ENCODE data around the gene MITD1. TPM values are rescaled to one million over a fixed set of nuclear protein-coding genes. Genes with fewer than 3 reads are reported as not detected.

Gene MITD1
- total RNA-seq, result 22.3 and 24.2 TPM in 2 replicates

DNA sequence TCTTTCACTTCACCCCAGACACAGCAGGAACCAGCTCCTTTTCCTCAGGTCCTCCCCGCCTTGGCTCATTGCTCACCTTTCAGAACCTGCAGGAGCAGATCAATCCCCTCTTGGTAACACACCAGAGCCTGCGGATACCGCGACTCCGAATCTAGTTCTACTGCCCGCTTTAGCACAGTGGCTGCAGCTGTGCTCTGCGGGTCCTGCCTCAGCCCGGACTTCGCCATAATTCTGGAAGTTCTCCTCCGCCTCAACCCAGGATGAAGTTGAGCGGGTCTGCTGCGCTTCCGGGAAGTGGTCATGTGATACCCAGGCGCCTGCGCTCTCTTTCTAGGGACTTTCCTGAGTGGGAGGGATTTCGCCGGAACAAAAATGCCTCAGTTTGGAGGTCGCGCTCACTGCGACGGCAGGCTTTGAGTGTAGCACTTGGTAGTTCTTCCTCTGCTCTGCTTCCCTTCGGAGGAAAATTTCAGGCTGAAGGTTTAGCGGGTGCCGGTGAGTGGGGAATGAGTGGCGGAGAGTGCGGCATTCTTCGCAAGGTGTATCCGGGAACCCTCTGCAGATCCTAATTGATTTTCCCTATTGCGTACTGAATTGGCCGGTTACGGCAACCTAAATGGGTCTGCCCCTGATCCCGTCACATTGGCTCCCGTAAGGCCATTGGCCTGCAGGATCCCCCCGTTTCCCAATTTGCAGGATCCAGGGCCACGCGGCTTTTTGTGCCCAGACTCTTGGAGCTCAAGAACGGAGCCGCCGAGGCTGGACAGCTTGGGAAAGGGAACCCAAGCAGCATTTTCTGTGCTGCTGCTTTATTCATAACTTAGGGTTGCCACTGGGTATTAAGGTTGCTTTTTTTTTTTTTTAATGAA, at the start of gene MITD1, which contains the start of gene MRPL30:
TSS of gene MITD1 (minus strand) at position 304 of the 869 bp plus-strand sequence. CDS start at position 227, 77 bp downstream.
TSS of gene MRPL30 (plus strand) at position 430 of the 869 bp plus-strand sequence. CDS start 5,020 bp downstream, outside the sequence.

GRCh38 chr2:99154643-99155536, 26.0 kb downstream of the MITD1 start, which contains the start of the genes LIPT1 and TSGA10:
Gene LIPT1, plus strand, starts transcription at chr2:99154967. Its CDS starts 6,991 bp downstream, at chr2:99161958.
Gene TSGA10, minus strand, starts transcription at chr2:99154942. Its CDS starts 45,503 bp downstream, at chr2:99109439.

GRCh38 chr2:99141110-99142108, 39.4 kb downstream of the MITD1 start, which contains the start of gene C2orf15:
Gene C2orf15, plus strand, starts transcription at chr2:99141707. Its CDS starts 8,852 bp downstream, at chr2:99150559.

Other genes with a start within 250 kb of the MITD1 start
- 0.12 and 0.13 TPM in 2 replicates for gene CRACDL, start 244.8 kb downstream of the MITD1 start, total RNA-seq
- gene C2orf15, start 39.4 kb downstream of the MITD1 start, total RNA-seq, result not detected in 2 replicates
- gene TSGA10, start 26.1 kb downstream of the MITD1 start, total RNA-seq, result 2.7 and 2.8 TPM in 2 replicates
- 5.8 and 8.0 TPM in 2 replicates for gene LIPT1, start 26.1 kb downstream of the MITD1 start, total RNA-seq
- gene MRPL30, start 126 bp upstream of the MITD1 start, total RNA-seq, result 30.6 and 35.1 TPM in 2 replicates
- not detected in 2 replicates for gene LYG2, start 74.6 kb upstream of the MITD1 start, total RNA-seq
- gene LYG1, start 120.1 kb upstream of the MITD1 start, total RNA-seq, result 0.26 TPM in 1 of 2 replicates, not detected in the other
- gene TXNDC9, start 155.3 kb upstream of the MITD1 start, total RNA-seq, result 48.0 and 52.8 TPM in 2 replicates
- 24.7 and 31.5 TPM in 2 replicates for gene EIF5B, start 156.3 kb upstream of the MITD1 start, total RNA-seq